Measurements from ENCODE around the gene CCDC18.
"Not testable (repeated sequence)": the region's sequence is repeated elsewhere in the genome, so short reads cannot be mapped to it uniquely, and the experiment has no call there.

Gene CCDC18

GRCh38 chr1:93275634-93276295, 95.2 kb downstream of the CCDC18 start:
- no peak overlapping the region for H3K9ac ChIP-seq (ENCODE audit: low read depth, low read length)
- H3K9me3 ChIP-seq (replicated peaks; ENCODE audit: low read length): no peaks in the 10 kb centered on the region
- H3K36me3 ChIP-seq (ENCODE audit: insufficient read depth, low read length): no peaks in the 10 kb centered on the region
- H3K4me2 ChIP-seq (ENCODE audit: low read length): no peak overlapping the region
- H3K4me1 ChIP-seq (ENCODE audit: control insufficient read depth, insufficient read depth, low read length): no peaks in the 10 kb centered on the region
- no peak overlapping the region for H3K4me3 ChIP-seq (ENCODE audit: low read length)
- no peaks in the 10 kb centered on the region for H3K27me3 ChIP-seq (ENCODE audit: control insufficient read depth, insufficient read depth, low read length)

- H3K9ac ChIP-seq (ENCODE audit: low read depth, low read length); H3K27me3 ChIP-seq (ENCODE audit: control insufficient read depth, insufficient read depth, low read length); H3K36me3 ChIP-seq (ENCODE audit: insufficient read depth, low read length); H3K9me3 ChIP-seq (replicated peaks; ENCODE audit: low read length); H3K4me2 ChIP-seq (ENCODE audit: low read length); H3K4me1 ChIP-seq (ENCODE audit: control insufficient read depth, insufficient read depth, low read length); H3K4me3 ChIP-seq (ENCODE audit: low read length): not testable (repeated sequence)
These were observed 97.0 kb downstream of the CCDC18 start for GRCh38 chr1:93277530-93277929.

GRCh38 chr1:93283496-93283895, 103.0 kb downstream of the CCDC18 start:
- H3K4me3 ChIP-seq (ENCODE audit: low read length): no peak overlapping the region
- H3K36me3 ChIP-seq (ENCODE audit: insufficient read depth, low read length): no peaks in the 10 kb centered on the region
- H3K4me2 ChIP-seq (ENCODE audit: low read length): no peak overlapping the region
- H3K27me3 ChIP-seq (ENCODE audit: control insufficient read depth, insufficient read depth, low read length): no peaks in the 10 kb centered on the region
- H3K4me1 ChIP-seq (ENCODE audit: control insufficient read depth, insufficient read depth, low read length): no peaks in the 10 kb centered on the region
- H3K9me3 ChIP-seq (replicated peaks; ENCODE audit: low read length): no peaks in the 10 kb centered on the region
- H3K9ac ChIP-seq (ENCODE audit: low read depth, low read length): no peak overlapping the region

- Histone ChIP-seq H3K9me3 (replicated peaks; ENCODE audit: low read length) (no peaks in the 10 kb centered on the region), H3K27me3 (ENCODE audit: control insufficient read depth, insufficient read depth, low read length) (no peaks in the 10 kb centered on the region), H3K4me2 (ENCODE audit: low read length) (no peak overlapping the region), H3K9ac (ENCODE audit: low read depth, low read length) (no peak overlapping the region), H3K4me3 (ENCODE audit: low read length) (no peak overlapping the region), H3K36me3 (ENCODE audit: insufficient read depth, low read length) (no peaks in the 10 kb centered on the region), H3K4me1 (ENCODE audit: control insufficient read depth, insufficient read depth, low read length) (no peaks in the 10 kb centered on the region)
These were observed 108.0 kb downstream of the CCDC18 start for GRCh38 chr1:93288558-93288957.

- Histone ChIP-seq H3K4me3 (ENCODE audit: low read length) (no peak overlapping the region), H3K9ac (ENCODE audit: low read depth, low read length) (no peak overlapping the region), H3K9me3 (replicated peaks; ENCODE audit: low read length) (no peaks in the 10 kb centered on the region), H3K36me3 (ENCODE audit: insufficient read depth, low read length) (no peaks in the 10 kb centered on the region), H3K4me2 (ENCODE audit: low read length) (no peak overlapping the region), H3K27me3 (ENCODE audit: control insufficient read depth, insufficient read depth, low read length) (no peaks in the 10 kb centered on the region), H3K4me1 (ENCODE audit: control insufficient read depth, insufficient read depth, low read length) (no peaks in the 10 kb centered on the region)
These were observed 116.1 kb downstream of the CCDC18 start for GRCh38 chr1:93296555-93297154.

GRCh38 chr1:93301131-93301530, 120.6 kb downstream of the CCDC18 start:
- Histone ChIP-seq H3K9me3 (replicated peaks; ENCODE audit: low read length) (no peaks in the 10 kb centered on the region), H3K27me3 (ENCODE audit: control insufficient read depth, insufficient read depth, low read length) (no peaks in the 10 kb centered on the region), H3K4me1 (ENCODE audit: control insufficient read depth, insufficient read depth, low read length) (peaks cover 2% of the 10 kb centered on the region), H3K4me3 (ENCODE audit: low read length) (no peak overlapping the region), H3K4me2 (ENCODE audit: low read length) (no peak overlapping the region), H3K36me3 (ENCODE audit: insufficient read depth, low read length) (no peaks in the 10 kb centered on the region), H3K9ac (ENCODE audit: low read depth, low read length) (no peak overlapping the region)

- H3K9ac ChIP-seq (ENCODE audit: low read depth, low read length): no peak overlapping the region
- no peak overlapping the region for H3K4me3 ChIP-seq (ENCODE audit: low read length)
- H3K27me3 ChIP-seq (ENCODE audit: control insufficient read depth, insufficient read depth, low read length): no peaks in the 10 kb centered on the region
- no peaks in the 10 kb centered on the region for H3K9me3 ChIP-seq (replicated peaks; ENCODE audit: low read length)
- H3K4me2 ChIP-seq (ENCODE audit: low read length): no peak overlapping the region
- no peaks in the 10 kb centered on the region for H3K36me3 ChIP-seq (ENCODE audit: insufficient read depth, low read length)
- peaks cover 2% of the 10 kb centered on the region for H3K4me1 ChIP-seq (ENCODE audit: control insufficient read depth, insufficient read depth, low read length)
These were observed 121.6 kb downstream of the CCDC18 start for GRCh38 chr1:93302078-93302477.

- H3K27me3 ChIP-seq (ENCODE audit: control insufficient read depth, insufficient read depth, low read length): no peaks in the 10 kb centered on the region
- H3K4me2 ChIP-seq (ENCODE audit: low read length): no peak overlapping the region
- H3K9ac ChIP-seq (ENCODE audit: low read depth, low read length): no peak overlapping the region
- peaks cover 2% of the 10 kb centered on the region for H3K4me1 ChIP-seq (ENCODE audit: control insufficient read depth, insufficient read depth, low read length)
- H3K36me3 ChIP-seq (ENCODE audit: insufficient read depth, low read length): no peaks in the 10 kb centered on the region
- H3K9me3 ChIP-seq (replicated peaks; ENCODE audit: low read length): no peaks in the 10 kb centered on the region
- no peak overlapping the region for H3K4me3 ChIP-seq (ENCODE audit: low read length)
These were observed 124.2 kb downstream of the CCDC18 start for GRCh38 chr1:93304716-93305138.

- H3K9me3 ChIP-seq (replicated peaks; ENCODE audit: low read length): no peaks in the 10 kb centered on the region
- H3K27me3 ChIP-seq (ENCODE audit: control insufficient read depth, insufficient read depth, low read length): no peaks in the 10 kb centered on the region
- no peak overlapping the region for H3K4me2 ChIP-seq (ENCODE audit: low read length)
- H3K9ac ChIP-seq (ENCODE audit: low read depth, low read length): no peak overlapping the region
- no peak overlapping the region for H3K4me3 ChIP-seq (ENCODE audit: low read length)
- peaks cover 2% of the 10 kb centered on the region for H3K4me1 ChIP-seq (ENCODE audit: control insufficient read depth, insufficient read depth, low read length)
- no peaks in the 10 kb centered on the region for H3K36me3 ChIP-seq (ENCODE audit: insufficient read depth, low read length)
These were observed 126.4 kb downstream of the CCDC18 start for GRCh38 chr1:93306920-93307319.

GRCh38 chr1:93313026-93313425, 132.5 kb downstream of the CCDC18 start:
- H3K9me3 ChIP-seq (replicated peaks; ENCODE audit: low read length): no peaks in the 10 kb centered on the region
- no peak overlapping the region for H3K4me3 ChIP-seq (ENCODE audit: low read length)
- no peak overlapping the region for H3K9ac ChIP-seq (ENCODE audit: low read depth, low read length)
- H3K36me3 ChIP-seq (ENCODE audit: insufficient read depth, low read length): no peaks in the 10 kb centered on the region
- no peaks in the 10 kb centered on the region for H3K4me1 ChIP-seq (ENCODE audit: control insufficient read depth, insufficient read depth, low read length)
- H3K27me3 ChIP-seq (ENCODE audit: control insufficient read depth, insufficient read depth, low read length): no peaks in the 10 kb centered on the region
- H3K4me2 ChIP-seq (ENCODE audit: low read length): no peak overlapping the region

GRCh38 chr1:93317207-93317606, 136.7 kb downstream of the CCDC18 start:
- no peaks in the 10 kb centered on the region for H3K9me3 ChIP-seq (replicated peaks; ENCODE audit: low read length)
- H3K9ac ChIP-seq (ENCODE audit: low read depth, low read length): no peak overlapping the region
- no peak overlapping the region for H3K4me2 ChIP-seq (ENCODE audit: low read length)
- no peaks in the 10 kb centered on the region for H3K4me1 ChIP-seq (ENCODE audit: control insufficient read depth, insufficient read depth, low read length)
- no peaks in the 10 kb centered on the region for H3K27me3 ChIP-seq (ENCODE audit: control insufficient read depth, insufficient read depth, low read length)
- no peaks in the 10 kb centered on the region for H3K36me3 ChIP-seq (ENCODE audit: insufficient read depth, low read length)
- H3K4me3 ChIP-seq (ENCODE audit: low read length): no peak overlapping the region

- Histone ChIP-seq H3K27me3 (ENCODE audit: control insufficient read depth, insufficient read depth, low read length) (no peaks in the 10 kb centered on the region), H3K4me3 (ENCODE audit: low read length) (no peak overlapping the region), H3K4me1 (ENCODE audit: control insufficient read depth, insufficient read depth, low read length) (no peaks in the 10 kb centered on the region), H3K9ac (ENCODE audit: low read depth, low read length) (no peak overlapping the region), H3K9me3 (replicated peaks; ENCODE audit: low read length) (no peaks in the 10 kb centered on the region), H3K36me3 (ENCODE audit: insufficient read depth, low read length) (no peaks in the 10 kb centered on the region), H3K4me2 (ENCODE audit: low read length) (no peak overlapping the region)
These were observed 137.4 kb downstream of the CCDC18 start for GRCh38 chr1:93317943-93318342.
